GM21528 (cell line): ENCODE data around the gene ZBTB37.
"Not testable (repeated sequence)": the region's sequence is repeated elsewhere in the genome, so short reads cannot be mapped to it uniquely, and the experiment has no call there.

ENCODE experiments used
- ATAC-seq: cut with Tn5 transposase; IDR thresholded peaks from one replicate; pipeline ENCODE4 v1.9.1; 2021; ENCODE audit warnings: mild to moderate bottlenecking, moderate library complexity; ENCODE audit not compliant: unreplicated experiment, low FRiP score

ZBTB37 gene, protein sequence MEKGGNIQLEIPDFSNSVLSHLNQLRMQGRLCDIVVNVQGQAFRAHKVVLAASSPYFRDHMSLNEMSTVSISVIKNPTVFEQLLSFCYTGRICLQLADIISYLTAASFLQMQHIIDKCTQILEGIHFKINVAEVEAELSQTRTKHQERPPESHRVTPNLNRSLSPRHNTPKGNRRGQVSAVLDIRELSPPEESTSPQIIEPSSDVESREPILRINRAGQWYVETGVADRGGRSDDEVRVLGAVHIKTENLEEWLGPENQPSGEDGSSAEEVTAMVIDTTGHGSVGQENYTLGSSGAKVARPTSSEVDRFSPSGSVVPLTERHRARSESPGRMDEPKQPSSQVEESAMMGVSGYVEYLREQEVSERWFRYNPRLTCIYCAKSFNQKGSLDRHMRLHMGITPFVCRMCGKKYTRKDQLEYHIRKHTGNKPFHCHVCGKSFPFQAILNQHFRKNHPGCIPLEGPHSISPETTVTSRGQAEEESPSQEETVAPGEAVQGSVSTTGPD

DNA sequence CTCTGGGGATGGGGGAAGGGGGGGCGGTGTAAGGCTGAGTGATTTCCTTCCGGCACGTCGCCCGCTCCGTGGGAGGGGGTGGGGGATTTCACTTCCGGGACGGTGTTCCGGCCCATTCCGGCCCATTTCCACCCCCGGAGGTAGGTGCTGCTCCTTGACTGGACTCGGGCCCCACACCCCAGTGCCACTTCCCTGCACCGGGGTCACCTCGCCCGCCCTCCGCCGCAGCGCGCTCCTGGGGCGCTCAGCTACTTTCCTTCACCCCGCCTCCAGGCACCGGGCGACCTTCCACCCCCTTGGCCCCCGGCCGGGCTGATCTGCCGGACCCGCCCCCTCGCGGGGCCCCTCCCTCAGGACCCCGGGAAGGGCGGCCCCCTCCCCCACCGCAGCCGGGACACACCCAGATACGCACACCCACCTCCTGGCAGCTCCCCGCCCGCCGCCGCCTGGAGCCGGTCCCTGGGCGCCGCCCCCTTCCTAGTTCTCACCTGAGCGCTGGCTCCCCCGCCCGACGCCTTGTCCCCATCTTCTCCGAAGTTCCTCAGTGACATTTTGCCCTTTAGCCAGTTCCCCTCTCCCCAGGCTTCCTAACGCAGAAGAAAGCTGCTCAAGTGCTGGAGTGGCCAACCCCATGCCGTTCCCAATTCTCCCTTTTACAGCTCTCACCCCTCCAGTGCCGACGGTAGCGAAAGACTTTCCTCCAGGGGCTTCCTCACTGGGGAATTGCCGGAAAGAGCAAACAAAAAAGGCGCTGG, at the start of gene ZBTB37:
Gene ZBTB37 (plus strand): TSS at position 115 of the 755 bp plus-strand sequence. CDS start 1,846 bp downstream, outside the sequence.
- ATAC-seq, result peak; percentile 64

DNA sequence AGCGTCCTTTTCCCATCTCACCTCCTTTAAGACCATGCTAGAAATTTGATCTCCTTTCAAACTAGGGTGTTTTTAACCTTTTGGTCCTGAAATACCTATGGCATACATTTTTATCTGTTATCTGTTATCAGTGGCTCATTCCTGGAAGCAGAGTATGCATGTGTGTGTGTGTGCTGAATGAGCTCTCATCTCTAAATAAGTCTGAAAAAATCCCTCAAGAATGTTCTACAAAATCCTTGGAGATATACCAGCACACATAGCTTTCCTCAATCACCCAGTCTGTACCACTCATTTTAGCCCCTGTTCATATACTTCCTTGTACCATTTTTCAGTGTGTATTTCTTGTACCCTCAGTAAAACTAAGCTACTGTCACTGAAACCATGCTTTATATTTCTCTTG, 49.7 kb upstream of the ZBTB37 start:
- ATAC-seq, result no peak

DNA sequence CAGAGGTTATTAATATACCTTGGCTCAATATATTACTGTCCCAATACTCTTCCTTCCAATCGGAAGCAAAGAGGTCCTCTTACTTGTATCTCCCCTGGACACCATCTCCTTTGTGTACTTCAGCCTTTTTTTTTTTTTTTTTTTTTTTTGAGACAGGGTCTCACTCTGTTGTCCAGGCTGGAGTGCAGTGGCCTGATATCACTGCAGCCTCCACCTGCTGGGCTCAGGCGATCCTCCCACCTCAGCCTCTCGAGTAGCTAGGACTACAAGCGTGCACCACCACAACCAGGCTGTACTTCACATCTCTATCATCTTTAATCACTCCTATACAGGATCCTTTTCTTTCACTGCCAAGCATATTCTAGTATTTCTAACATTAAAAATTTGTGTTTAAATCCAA, 46.5 kb upstream of the ZBTB37 start:
- ATAC-seq, result no peak

DNA sequence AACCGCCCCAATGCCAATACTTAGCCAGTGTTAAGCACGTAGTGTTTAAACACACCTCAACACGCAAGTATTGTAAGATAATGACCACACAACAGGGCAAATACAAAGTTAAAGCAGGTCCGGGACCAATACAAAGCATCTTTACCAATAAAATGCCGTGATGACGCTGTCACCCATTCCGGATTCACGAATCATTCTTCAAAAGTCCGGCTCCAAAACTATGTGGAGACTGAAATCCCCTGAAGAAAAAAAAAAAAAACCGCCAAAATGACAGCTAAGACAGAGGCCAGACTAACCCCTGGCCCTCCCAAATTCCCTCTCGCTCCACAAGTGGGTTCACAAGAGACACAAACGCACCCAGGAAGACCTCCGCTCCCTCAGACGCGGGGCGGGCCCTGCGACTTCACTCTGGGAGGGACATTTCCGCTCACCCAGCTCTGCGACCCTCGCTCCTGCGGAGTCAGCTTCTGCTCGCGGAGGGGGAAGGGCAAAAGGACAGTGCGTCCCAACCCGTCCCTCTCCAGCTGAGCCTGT, 44.3 kb upstream of the ZBTB37 start:
- peak; percentile 49 for ATAC-seq

DNA sequence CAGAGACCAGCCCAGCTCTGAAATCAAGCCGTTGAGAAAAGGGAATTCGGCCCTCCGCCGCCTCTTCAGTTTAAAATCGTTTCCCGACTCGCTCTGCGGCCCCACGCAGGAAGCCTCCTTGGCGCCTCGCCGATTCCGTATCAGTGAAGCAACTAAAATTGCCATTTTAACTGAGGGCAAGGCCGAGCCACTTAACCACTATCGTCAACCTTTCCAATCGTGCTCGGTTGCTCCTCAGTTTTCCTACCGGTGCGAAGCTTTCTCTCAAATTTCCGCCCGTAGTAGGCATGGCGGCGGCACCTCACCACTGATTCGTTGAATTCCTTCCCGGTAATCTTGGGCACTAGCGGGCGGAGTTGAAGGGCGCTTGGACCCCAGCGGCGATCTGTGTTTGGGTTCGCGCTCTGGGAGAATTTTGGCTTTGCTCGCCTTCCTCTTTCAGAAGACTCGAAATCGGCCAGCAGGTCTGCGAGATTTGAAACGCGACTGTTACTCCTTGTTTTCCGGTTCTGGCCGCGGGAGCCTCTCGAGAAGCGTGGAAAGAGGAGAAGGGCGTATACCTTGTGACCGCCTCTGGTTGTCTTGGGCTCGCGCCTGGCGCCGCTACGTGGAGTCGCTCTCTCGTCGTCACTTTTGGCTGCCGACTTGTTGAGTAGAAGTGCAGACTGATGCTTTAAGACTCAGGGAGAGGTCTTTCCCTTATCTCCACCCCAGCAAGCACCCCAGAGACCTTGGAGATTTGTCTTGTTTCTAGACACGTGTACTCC, 43.7 kb upstream of the ZBTB37 start, which contains the start of the genes CENPL and DARS2:
Gene CENPL (minus strand): TSS at position 569 of the 767 bp plus-strand sequence. CDS start 13,584 bp downstream, outside the sequence.
Gene DARS2 (plus strand): TSS at position 359 of the 767 bp plus-strand sequence. CDS start 557 bp downstream, outside the sequence.
- ATAC-seq, result peak; percentile 83

DNA sequence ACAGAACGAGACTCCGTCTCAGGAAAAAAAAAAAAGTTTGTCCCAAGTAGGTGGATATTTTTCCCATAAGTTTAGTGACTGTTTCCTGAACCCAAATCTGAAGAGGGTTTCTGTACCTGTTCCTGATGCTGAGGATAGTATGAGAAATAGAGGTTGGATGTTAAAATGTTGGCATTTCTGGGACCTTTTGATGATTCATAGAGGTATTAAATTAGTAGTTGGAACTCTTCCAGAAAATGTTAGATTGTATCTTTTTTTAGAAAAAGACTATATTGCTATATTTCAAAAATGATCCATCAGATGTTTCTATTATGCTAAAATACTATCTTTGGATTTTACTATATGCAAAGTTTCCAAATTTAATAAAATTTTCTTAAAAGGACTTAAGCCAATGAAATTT, 40.6 kb upstream of the ZBTB37 start:
- ATAC-seq, result no peak

DNA sequence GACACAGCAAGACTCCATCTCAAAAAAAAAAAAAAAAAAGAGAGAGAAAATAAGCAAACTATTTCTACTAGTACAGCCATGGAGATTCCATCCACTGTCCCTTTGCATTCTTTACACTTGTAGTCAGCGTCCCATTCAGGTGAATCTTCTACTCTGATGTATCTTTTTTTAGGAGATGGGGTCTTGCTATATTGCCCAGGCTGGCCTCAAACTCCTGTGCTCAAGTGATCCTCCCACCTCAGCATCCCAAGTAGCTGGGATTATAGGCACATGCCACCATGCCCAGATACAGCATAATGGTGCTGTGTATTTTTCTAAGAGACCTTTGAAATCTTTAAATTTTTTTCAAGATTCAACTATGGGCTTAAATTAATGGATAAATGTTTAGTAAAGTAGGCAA, 35.4 kb upstream of the ZBTB37 start:
- ATAC-seq, result no peak

DNA sequence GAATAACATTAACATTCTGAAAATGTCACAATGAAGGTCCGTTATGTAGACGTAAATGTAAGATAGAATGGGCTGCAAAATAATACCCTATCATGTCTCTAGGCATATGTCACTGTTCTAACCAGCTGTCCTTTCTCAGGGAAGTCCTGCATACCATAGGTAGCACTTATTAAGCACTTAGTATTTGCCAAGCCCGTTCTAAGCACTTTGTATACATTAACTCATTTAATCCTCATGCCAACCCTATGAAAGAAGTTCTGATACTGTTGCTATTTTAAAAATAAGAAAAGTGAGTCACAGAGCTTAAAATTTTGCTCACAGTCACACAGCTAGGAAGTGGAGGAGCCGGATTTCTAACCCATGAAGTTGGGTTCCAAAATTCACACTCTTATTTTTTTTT, 16.1 kb upstream of the ZBTB37 start:
- ATAC-seq, result no peak

DNA sequence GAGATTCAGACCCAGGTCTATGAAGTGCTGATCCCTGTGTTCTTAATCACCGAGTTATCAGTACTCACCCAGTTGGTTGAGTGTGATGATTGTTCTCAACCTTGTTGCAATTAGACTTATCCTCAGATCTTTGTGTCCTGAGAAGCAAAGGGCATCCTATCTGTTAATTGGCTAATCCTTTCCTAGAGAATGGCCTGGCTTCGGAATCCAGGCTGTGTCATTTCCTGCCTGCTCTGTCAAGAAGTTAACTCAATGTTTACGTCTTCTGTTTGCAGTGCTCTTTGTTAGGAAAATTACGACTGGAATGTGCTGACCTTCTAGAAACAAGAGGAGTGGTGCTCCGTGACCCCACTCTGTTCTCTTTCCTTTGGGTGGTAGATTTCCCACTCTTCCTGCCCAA, 15.1 kb upstream of the ZBTB37 start:
- ATAC-seq, result no peak

DNA sequence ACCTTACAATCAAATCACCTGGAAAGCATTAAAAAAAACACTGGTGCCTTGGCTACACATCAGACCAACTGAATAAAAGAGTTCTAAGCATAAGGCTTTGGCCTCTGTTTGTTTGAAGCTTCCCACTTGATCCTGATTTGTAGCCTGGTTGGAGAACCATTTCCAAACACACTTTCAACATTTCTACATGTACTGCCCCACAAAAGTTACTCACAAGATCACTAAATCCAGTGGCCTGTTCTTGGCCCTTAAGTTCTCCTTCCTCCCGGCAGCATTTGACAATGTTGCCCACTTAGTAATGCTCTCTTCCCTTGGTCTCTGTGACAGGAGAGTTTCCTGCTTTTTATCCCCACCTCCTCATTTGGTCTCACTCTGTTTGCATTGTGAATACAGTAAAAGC, 12.2 kb upstream of the ZBTB37 start:
- ATAC-seq, result no peak

DNA sequence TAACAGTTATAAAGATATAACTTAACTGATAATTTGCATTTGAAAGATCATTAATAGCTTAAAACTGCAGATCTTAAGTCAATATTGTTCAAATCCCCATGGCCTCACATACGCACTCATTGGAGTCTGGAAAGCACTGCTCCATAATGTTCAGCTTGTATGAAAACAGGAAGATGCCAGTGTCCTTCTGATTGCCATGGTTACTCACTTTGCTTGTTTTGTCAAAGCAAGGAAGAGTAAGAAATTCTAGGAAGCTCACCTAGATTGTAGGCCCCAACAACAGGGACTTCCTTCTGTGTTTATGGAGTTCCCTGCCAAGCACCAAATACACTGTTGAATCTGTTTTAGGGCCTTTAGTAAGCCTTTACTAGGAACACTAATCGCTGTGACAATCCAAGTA, 11.3 kb upstream of the ZBTB37 start:
- no peak for ATAC-seq

DNA sequence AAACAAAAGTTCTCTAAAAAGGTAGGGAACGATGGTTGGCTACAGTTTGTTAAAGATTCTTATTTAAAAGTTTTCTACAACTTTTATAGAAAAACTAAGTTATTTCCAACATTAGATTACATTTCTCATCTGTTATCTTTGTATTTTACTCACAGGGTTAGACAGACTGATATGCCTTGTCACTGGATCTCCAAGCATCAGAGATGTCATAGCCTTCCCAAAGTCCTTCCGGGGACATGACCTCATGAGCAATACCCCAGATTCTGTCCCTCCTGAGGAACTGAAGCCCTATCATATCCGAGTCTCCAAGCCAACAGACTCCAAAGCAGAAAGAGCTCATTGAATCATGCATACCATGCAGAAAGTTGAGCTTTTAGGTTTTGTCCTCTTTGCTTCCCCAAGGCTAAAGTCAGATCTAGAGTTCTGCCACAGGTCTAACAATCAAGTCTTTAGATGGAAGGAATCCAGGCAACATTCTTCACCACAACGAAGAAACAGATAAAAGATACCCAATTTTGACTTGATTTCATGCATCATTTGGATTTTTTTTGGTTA, 10.7 kb upstream of the ZBTB37 start:
- no peak for ATAC-seq

DNA sequence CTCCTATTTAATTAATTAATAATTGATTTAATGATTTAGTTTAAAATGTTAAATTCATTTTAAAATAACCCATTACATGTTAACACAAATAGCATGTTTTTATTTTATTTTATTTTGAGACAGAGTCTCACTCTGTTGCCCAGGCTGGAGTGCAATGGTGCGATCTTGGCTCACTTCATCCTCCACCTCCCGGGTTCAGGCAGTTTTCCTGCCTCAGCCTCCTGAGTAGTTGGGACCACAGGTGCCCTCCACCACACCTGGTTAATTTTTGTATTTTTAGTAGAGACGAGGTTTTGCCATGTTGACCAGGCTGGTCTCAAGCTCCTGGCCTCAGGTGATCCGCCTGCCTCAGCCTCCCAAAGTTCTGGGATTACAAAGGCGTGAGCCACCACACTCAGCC, 8.6 kb upstream of the ZBTB37 start:
- not testable (repeated sequence) for ATAC-seq

DNA sequence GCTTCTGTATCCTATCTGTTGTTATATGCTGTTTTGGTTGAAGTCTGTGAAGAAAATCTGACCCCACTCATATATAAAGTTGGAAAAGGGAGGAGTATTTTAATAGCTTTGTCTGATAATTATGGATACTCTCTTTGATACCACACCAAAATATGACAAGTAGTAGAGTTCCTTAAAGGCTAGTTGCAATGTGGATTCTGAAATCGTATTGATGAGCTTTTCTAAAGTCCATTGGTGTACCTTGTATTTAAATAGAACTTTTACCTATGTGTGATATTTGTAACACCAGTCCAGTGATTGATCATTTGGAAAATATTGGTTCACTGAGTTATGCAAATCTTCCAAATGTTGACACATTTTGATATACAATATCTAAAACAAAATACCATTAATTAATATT, 8.1 kb upstream of the ZBTB37 start:
- no peak for ATAC-seq

DNA sequence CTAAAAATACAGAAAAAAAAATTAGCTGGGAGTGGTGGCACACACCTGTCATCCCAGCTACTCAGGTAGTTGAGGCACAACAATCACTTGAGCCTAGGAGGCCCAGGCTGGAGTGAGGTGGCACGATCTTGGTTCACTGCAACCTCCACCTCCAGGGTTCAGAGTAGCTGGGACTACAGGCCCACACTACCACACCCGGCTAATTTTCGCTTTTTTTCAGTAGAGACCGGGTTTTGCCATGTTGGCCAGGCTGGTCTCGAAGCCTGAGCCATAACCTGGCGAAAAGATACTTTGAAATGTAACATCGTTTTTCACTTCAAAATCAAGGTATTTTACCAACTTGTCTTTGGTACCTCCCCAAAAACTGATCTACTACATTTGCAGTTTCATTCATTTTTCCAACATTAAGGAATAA, 6.4 kb upstream of the ZBTB37 start:
- no peak for ATAC-seq

DNA sequence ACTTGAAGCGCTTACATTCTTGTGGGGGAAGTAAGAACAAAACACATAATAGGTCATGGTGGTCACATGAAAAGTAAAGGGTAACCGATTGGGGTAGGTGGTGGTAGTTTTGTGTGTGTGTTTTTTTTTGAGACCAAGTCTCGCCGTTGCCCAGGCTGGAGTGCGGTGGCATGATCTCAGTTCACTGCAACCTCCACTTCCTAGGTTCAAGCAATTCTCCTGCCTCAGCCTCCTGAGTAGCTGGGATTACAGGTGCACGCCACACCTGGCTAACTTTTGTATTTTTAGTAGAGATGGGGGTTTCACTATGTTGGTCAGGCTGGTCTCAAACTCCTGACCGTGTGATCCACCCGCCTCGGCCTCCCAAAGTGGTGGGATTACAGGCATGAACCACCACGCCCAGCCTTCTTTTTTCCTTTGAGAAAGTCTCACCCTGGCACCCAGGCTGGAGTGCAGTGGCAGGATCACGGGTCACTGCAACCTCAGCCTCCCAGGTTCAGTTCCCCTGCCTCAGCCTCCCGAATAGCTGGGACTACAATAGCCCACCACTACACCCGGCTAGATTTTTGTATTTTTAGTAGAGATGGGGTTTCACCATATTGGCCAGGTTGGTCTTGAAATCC, 5.9 kb upstream of the ZBTB37 start:
- ATAC-seq, result not testable (repeated sequence)

DNA sequence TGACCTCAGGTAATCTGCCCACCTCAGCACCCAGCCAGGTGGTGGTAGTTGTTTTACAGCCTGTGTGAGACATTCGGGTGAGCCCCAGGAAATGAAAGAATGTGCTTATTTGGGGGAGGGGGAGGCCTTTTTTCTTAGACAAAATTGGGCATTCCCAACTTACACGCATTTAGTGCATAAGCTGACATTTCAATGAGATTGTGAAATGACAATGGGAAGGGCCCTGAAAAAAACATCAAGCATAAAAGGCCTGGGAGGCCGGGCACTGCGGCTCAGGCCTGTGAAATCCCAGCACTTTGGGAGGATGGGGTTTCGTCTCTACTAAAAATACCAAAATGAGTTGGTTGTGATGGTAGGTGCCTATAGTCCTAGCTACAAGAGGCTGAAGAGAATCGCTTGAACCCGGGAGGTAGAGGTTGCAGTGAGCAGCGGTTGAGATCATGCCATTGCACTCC, 5.4 kb upstream of the ZBTB37 start:
- ATAC-seq, result no peak

DNA sequence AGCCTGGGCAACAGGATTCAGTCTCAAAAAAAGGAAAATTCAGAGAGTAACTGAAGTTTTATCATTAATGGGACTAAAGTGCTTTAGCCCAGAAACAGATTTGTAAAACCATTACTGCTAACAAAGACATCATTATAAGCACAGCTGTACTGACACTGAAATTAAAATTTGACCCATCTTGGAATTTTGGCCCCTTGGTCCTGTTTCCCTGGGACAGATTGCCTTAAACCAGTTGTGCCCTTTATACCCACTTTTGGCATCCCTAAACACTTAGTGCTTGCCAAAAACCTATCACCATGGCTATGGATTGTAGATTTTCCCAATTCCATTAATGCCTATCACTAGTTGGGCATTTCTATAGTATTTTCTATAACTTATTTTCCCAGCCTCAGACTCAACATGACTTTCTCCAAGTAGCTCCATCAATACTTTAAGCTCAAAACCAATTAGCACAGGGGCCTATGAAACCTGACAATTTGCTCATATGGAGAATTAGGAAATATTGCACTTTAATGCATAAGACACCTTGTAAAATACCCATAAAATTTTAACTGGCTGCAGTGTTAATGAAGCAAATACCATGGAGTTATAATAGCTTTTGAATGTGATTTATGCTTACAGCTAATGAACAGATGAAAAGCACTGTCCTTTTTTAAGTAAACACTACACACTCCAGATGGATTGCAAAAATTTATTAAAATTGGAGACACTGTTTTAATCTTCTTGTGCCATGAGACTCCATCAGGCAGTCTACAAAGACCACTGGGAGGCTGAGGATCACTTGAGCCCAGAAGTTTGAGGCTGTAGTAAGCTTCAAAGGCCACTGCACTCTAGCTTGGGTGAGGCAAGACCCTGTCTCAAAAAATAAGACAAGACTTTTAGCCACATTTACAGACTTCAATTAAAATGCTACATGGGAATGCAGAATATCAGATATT, 4.7 kb upstream of the ZBTB37 start:
- no peak for ATAC-seq
